Stimulated activated naive CD8-positive, alpha-beta T cell treated with anti-CD3 and anti-CD28 coated beads, Interleukin-15, amount 100 ng/mL, for 72 hours (primary cell): Measurements from ENCODE around the gene TRANK1.

Experiments
- ATAC-seq: fragments of 150-1000 bp; cut with Tn5 transposase; 2 replicates; pipeline ENCODE4 v1.10.0; 2021; ENCODE audit warnings: mild to moderate bottlenecking, moderate library complexity
- DNase-seq, 2 donors: peaks; one replicate each; pipeline ENCODE4 v3.0.0; 2021 to 2022
- H3K27ac Mint-ChIP-seq, 2 donors: one replicate each; pipeline ENCODE4 v1.8.0; 2022; ENCODE audit warnings: mild to moderate bottlenecking in 2 of 2, mixed read lengths in 2 of 2, moderate library complexity in 2 of 2
- H3K27me3 Mint-ChIP-seq: one replicate; pipeline ENCODE4 v1.8.0; 2022; ENCODE audit warnings: mixed read lengths
- H3K4me1 Mint-ChIP-seq: one replicate; pipeline ENCODE4 v1.8.0; 2022; ENCODE audit warnings: mild to moderate bottlenecking, mixed read lengths
- H3K4me3 Mint-ChIP-seq, 2 donors: one replicate each; pipeline ENCODE4 v1.8.0; 2022; ENCODE audit warnings: mild to moderate bottlenecking in 2 of 2, mixed read lengths in 2 of 2, moderate library complexity in 1 of 2
- H3K9me3 Mint-ChIP-seq, 2 donors: one replicate each; pipeline ENCODE4 v1.8.0; 2022; ENCODE audit warnings: mixed read lengths in 2 of 2

TRANK1 gene

DNA sequence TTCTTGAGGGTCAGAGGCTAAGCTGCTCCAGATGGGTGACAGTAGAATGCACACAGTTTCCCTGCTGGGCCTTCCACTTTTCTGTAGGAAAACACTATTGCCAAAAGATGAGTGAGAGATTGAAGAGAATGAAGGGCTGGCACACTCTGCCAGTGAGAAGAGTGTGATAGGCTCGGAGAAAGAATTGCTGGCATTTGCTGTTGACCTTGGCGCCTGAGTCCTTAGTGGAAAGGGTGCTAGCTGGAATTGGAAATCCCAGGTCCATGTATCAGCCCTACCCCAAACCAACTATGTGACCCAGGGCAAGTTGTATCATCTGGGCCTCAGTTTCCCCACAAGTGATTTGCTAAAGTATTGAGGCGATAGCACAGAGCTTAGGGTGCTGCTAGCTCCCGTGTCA lies 120.4 kb downstream of the TRANK1 start:
- H3K27ac Mint-ChIP-seq, result no peak overlapping the region
- no peaks in the 10 kb centered on the region for H3K27me3 Mint-ChIP-seq
- no peak for ATAC-seq
- DNase-seq, result no peak
- H3K4me3 Mint-ChIP-seq, result no peak overlapping the region
- H3K9me3 Mint-ChIP-seq, result no peaks in the 10 kb centered on the region
- no peaks in the 10 kb centered on the region for H3K4me1 Mint-ChIP-seq

DNA sequence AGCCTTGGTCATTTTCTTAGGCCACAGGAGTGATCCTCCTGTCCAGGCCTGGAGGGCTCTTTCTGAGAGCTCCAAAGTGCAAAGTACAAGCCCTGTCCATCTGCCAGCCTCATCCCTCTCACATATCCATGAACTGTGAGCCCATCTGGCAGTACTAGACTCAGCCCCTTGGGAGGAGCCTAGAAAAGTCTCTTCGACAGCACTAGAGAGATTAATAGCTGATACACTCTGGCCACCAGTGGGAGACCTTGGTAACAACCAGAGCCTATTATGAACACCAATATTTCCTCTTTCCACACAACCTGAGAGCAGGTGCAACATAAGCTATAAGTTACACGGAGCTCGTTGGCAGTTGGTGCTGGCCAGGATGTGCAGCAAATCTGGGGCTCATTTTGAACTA lies 121.0 kb downstream of the TRANK1 start:
- Mint-ChIP-seq H3K27ac (no peak overlapping the region), H3K9me3 (no peaks in the 10 kb centered on the region), H3K4me1 (no peaks in the 10 kb centered on the region), H3K27me3 (no peaks in the 10 kb centered on the region), H3K4me3 (no peak overlapping the region)
- ATAC-seq (no peak), DNase-seq (no peak)

DNA sequence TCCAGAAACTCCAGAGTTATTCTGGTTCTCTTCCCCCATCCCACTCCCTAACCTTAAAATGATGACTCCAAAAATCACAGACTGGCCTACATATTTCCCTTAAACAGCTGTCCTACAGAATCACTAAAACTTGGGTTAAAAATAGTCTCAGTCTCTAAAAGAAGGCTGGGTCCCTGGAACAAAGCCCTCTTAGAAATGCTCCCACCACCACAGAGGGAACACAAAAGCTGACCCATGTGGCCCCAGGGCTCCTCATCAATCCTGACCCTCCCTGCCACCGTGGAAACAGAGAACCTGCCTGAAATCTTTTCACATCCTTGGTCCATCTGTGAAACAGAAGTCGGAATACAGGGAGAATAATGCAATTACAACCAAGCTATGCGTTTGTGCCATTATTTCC lies 124.8 kb downstream of the TRANK1 start:
- Mint-ChIP-seq H3K27ac (no peak overlapping the region), H3K9me3 (no peaks in the 10 kb centered on the region), H3K4me1 (no peaks in the 10 kb centered on the region), H3K4me3 (no peak overlapping the region), H3K27me3 (no peaks in the 10 kb centered on the region)
- ATAC-seq (no peak), DNase-seq (no peak)

GRCh38 chr3:36817806-36818533 lies 126.9 kb downstream of the TRANK1 start:
- H3K27ac Mint-ChIP-seq, result no peak overlapping the region

GRCh38 chr3:36815375-36815774 lies 129.5 kb downstream of the TRANK1 start:
- no peak overlapping the region for H3K27ac Mint-ChIP-seq
- H3K27me3 Mint-ChIP-seq, result no peaks in the 10 kb centered on the region
- no peak for ATAC-seq
- H3K4me1 Mint-ChIP-seq, result no peaks in the 10 kb centered on the region
- H3K9me3 Mint-ChIP-seq, result no peaks in the 10 kb centered on the region
- DNase-seq, result no peak
- H3K4me3 Mint-ChIP-seq, result no peak overlapping the region

More at GRCh38 chr3:36817806-36818533, 126.9 kb downstream of the TRANK1 start:
- no peak overlapping the region for H3K4me3 Mint-ChIP-seq
- ATAC-seq, result no peak
- no peaks in the 10 kb centered on the region for H3K27me3 Mint-ChIP-seq
- DNase-seq, result no peak
- no peaks in the 10 kb centered on the region for H3K9me3 Mint-ChIP-seq
- no peaks in the 10 kb centered on the region for H3K4me1 Mint-ChIP-seq

GRCh38 chr3:36814776-36815175 lies 130.1 kb downstream of the TRANK1 start:
- no peak for DNase-seq
- Mint-ChIP-seq H3K9me3 (no peaks in the 10 kb centered on the region), H3K27ac (no peak overlapping the region), H3K27me3 (no peaks in the 10 kb centered on the region), H3K4me1 (no peaks in the 10 kb centered on the region), H3K4me3 (no peak overlapping the region)
- peak; percentile 54 for ATAC-seq

- Mint-ChIP-seq H3K9me3 (no peaks in the 10 kb centered on the region), H3K4me1 (no peaks in the 10 kb centered on the region), H3K27me3 (no peaks in the 10 kb centered on the region), H3K27ac (no peak overlapping the region), H3K4me3 (no peak overlapping the region)
- DNase-seq, result no peak
- ATAC-seq, result no peak
Observed at GRCh38 chr3:36814066-36814717, 130.7 kb downstream of the TRANK1 start.

- no peaks in the 10 kb centered on the region for H3K27me3 Mint-ChIP-seq
- DNase-seq (no peak), ATAC-seq (no peak)
- H3K4me1 Mint-ChIP-seq, result no peaks in the 10 kb centered on the region
- H3K9me3 Mint-ChIP-seq, result no peaks in the 10 kb centered on the region
- no peak overlapping the region for H3K4me3 Mint-ChIP-seq
- H3K27ac Mint-ChIP-seq, result no peak overlapping the region
Observed at GRCh38 chr3:36813305-36813704, 131.5 kb downstream of the TRANK1 start.

GRCh38 chr3:36812240-36812639 lies 132.6 kb downstream of the TRANK1 start:
- H3K27ac Mint-ChIP-seq, result no peak overlapping the region
- no peaks in the 10 kb centered on the region for H3K9me3 Mint-ChIP-seq
- no peak overlapping the region for H3K4me3 Mint-ChIP-seq
- DNase-seq (no peak), ATAC-seq (no peak)
- no peaks in the 10 kb centered on the region for H3K4me1 Mint-ChIP-seq
- no peaks in the 10 kb centered on the region for H3K27me3 Mint-ChIP-seq

- Mint-ChIP-seq H3K27me3 (peaks cover 2% of the 10 kb centered on the region), H3K27ac (no peak overlapping the region), H3K4me1 (no peaks in the 10 kb centered on the region), H3K4me3 (no peak overlapping the region), H3K9me3 (no peaks in the 10 kb centered on the region)
- ATAC-seq (no peak), DNase-seq (no peak)
Observed at GRCh38 chr3:36811768-36812167, 133.1 kb downstream of the TRANK1 start.

- Mint-ChIP-seq H3K4me3 (no peak overlapping the region), H3K9me3 (peaks cover 8 to 18% of the 10 kb centered on the region in 2 donors), H3K27me3 (peaks cover 24% of the 10 kb centered on the region), H3K4me1 (no peaks in the 10 kb centered on the region), H3K27ac (no peak overlapping the region)
- ATAC-seq (no peak), DNase-seq (no peak)
Observed at GRCh38 chr3:36804295-36805055, 140.4 kb downstream of the TRANK1 start.

DNA sequence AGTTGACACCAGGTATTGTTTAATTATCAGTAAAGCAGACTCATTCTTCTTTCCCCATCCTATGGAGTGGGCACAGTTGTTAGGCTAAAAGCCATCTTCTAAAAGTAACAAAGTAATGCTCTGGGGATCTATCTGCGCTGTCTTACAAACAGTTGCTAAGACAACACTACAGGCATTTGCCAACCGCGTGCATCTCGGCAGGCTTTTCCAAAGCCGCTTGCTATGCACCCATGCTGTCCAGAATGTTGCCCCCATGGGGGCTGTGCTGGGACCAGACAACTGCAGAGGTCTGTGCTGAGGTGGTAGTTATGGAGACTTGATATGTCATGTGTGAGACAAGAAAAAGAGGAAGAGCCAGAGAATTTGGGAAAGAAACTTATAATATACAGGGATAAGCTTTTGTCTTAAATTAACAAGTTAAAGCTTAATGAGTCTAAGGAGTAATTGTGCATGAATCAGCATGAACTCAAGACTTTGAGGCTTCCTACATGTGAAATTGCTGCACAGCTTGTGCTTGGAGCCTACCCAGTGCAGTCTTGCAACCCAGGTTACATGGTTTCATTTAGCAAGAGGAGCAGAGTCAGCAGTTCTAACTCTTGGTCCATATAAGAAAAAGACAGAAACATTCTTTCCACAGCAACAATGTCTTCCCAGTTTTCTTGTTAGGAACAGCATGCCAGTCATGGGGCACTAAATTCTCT lies 141.6 kb downstream of the TRANK1 start:
- Mint-ChIP-seq H3K9me3 (peaks cover 8 to 18% of the 10 kb centered on the region in 2 donors), H3K27ac (no peak overlapping the region), H3K27me3 (peaks cover 24% of the 10 kb centered on the region), H3K4me3 (no peak overlapping the region), H3K4me1 (no peaks in the 10 kb centered on the region)
- ATAC-seq (no peak), DNase-seq (no peak)

- H3K4me3 Mint-ChIP-seq, result no peak overlapping the region
- DNase-seq, result no peak
- peaks cover 17% of the 10 kb centered on the region for H3K27me3 Mint-ChIP-seq
- H3K27ac Mint-ChIP-seq, result no peak overlapping the region
- H3K4me1 Mint-ChIP-seq, result no peaks in the 10 kb centered on the region
- peaks cover 0 to 8% of the 10 kb centered on the region in 2 donors for H3K9me3 Mint-ChIP-seq
- ATAC-seq, result no peak
Observed at GRCh38 chr3:36800533-36801116, 144.2 kb downstream of the TRANK1 start.

DNA sequence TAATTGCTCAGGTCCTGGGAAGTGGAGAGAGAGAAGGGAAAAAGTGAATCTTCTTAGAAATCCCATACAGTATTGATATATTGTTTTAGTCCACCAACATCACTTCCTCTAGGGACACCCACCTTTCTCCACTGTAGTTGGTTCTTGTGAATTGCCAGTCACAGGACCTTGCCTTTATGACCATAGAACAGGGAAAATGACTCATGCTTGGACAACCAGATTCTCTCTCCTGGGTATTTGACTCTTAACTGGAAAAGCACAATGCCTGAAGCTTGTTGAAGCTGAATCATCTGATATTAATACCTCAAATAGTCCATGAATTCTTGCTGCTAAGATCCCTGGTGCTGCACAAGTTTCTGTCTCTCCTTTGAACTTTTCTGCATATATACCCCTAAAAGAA lies 148.0 kb downstream of the TRANK1 start:
- H3K9me3 Mint-ChIP-seq, result peaks cover 0 to 8% of the 10 kb centered on the region in 2 donors
- no peaks in the 10 kb centered on the region for H3K4me1 Mint-ChIP-seq
- H3K27me3 Mint-ChIP-seq, result peaks cover 17% of the 10 kb centered on the region
- H3K4me3 Mint-ChIP-seq, result no peak overlapping the region
- H3K27ac Mint-ChIP-seq, result no peak overlapping the region
- DNase-seq (no peak), ATAC-seq (no peak)

DNA sequence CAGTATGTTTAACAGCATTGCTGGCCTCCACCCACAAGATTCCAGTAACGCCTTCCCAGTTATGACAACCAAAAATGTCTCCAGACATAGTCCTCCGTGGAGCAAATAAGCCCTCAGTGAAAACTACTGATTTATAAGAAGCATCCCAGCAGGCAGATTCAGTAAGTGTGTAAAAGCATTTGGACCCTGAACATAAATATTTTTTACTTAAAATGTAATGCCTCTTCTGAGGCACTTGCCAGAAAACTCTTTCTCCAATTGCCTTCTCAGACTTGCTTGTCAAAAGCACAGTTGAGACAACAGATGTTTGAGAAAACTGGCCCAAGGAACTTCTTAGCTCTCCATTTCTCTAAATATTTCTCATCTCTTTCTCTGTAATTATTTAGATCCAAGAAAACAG lies 148.7 kb downstream of the TRANK1 start:
- Mint-ChIP-seq H3K9me3 (peaks cover 0 to 8% of the 10 kb centered on the region in 2 donors), H3K4me1 (no peaks in the 10 kb centered on the region), H3K27ac (no peak overlapping the region), H3K4me3 (no peak overlapping the region), H3K27me3 (peaks cover 13% of the 10 kb centered on the region)
- no peak for ATAC-seq
- DNase-seq, result no peak
